Measurements from ENCODE around the gene DCXR.
A peak's percentile ranks its signal among the peaks of the same experiment; 100 is the strongest.

The DCXR gene

DNA sequence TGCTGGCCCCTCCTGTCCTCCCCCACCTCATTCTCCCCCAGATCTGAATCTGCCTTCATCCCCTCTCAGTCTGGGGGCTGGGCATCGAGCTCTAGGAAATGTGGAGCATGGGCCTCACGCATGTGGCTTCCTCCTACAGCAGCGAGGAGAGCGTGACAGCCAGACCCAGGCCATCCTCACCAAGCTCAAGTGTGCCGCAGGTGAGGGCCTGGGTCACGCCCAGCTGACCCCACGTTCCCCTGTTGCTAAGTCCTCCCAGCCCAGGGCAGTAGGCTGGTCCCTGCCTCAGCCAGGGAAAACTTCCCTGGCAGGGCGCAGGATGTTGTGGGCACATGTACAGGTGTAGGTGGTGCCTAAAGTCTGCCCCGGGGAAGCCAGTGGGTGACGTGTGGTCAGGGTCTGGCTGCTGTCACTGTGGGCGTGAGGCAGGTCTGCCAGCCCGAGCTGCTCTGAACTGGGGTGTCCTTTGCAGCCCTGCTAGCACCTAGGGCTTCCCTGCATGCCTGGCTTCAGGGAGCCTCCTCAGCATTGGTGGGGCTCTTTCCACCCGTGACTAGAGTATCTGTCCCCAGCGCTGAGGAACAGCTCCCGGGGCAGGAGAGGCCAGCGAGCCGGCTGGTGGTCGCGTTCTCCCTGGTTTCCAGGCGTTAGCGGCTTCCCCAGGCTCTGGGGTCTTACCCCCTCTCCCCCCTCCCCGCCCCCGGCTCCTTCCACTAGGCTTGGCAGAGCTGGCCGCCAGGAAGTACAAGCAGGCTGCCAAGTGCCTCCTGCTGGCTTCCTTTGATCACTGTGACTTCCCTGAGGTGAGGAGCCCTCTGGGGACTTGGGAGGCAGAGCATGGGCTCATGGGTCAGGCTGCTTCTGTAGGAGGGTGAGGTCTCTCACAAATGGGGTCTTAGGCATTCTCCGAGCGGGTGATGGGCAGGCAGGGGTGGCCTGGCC lies 17.8 kb upstream of the DCXR start:
- no peak for DNase-seq (ENCODE audit: low read depth in 1 of 2, low spot score in 1 of 2)

GRCh38 chr17:82054351-82055022 lies 17.0 kb upstream of the DCXR start:
- no peak for DNase-seq (ENCODE audit: low read depth in 1 of 2, low spot score in 1 of 2)

DNA sequence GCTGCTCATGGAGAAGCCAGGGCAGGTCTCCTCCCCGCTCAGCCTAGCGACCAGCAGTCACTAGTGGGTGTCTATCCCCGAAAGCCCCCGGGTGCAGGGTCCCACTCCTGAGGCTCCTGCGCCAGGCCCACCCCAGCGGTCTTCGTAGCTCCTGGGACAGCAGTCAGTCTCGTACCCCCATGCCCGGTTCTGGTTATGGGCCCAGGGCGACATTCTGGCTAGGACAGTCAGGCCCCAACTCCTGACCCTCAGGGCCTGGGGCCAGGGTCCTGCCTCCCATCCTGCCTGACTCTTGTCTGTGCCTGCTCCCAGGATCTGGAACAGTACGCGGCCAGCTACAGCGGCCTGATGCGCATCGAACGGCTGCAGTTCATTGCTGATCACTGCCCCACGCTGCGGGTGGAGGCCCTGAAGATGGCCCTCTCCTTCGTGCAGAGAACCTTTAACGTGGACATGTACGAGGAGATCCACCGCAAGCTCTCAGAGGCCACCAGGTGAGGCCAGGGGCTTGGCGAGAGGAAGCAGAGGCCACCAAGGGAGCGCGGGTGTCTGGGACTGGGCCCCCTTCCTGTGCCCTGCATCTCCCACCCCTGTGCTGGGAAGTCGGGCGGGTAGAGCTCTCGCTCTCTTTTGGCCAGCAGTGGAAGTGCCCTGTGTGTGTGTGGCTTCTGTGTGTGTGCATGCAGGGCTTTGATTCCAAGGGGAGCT lies 16.2 kb upstream of the DCXR start:
- DNase-seq (ENCODE audit: low read depth in 1 of 2, low spot score in 1 of 2), result no peak

DNA sequence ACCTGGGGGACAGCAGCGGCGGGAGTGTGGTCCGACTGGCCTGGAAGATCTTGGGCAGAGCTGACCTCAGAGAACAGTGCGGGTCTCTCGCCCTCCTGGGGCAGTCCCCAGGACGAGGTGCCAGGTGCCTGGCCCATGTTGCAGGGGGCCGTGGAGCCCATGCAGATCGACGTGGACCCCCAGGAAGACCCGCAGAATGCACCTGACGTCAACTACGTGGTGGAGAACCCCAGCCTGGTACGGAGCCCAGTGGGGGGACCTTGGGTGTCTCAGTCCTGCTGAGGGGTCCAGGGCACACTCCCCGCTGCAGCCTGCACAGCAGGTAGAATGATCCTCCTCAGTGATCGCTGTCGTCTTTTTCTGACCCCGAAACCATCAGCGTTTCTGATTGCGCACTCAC lies 15.6 kb upstream of the DCXR start:
- no peak for DNase-seq (ENCODE audit: low read depth in 1 of 2, low spot score in 1 of 2)

- DNase-seq (ENCODE audit: low read depth in 1 of 2, low spot score in 1 of 2), result no peak
Observed at GRCh38 chr17:82052638-82053059, 15.2 kb upstream of the DCXR start.

GRCh38 chr17:82051776-82052637 lies 14.5 kb upstream of the DCXR start, which contains the start of the genes GPS1 and RFNG:
TSS of gene GPS1 (plus strand) at chr17:82051898. CDS start at chr17:82051932, 34 bp downstream.
TSS of gene RFNG (minus strand) at chr17:82051811. CDS start at chr17:82051766, 45 bp downstream.
- DNase-seq (ENCODE audit: low read depth in 1 of 2, low spot score in 1 of 2), result peak; percentile 64 to 77

DNA sequence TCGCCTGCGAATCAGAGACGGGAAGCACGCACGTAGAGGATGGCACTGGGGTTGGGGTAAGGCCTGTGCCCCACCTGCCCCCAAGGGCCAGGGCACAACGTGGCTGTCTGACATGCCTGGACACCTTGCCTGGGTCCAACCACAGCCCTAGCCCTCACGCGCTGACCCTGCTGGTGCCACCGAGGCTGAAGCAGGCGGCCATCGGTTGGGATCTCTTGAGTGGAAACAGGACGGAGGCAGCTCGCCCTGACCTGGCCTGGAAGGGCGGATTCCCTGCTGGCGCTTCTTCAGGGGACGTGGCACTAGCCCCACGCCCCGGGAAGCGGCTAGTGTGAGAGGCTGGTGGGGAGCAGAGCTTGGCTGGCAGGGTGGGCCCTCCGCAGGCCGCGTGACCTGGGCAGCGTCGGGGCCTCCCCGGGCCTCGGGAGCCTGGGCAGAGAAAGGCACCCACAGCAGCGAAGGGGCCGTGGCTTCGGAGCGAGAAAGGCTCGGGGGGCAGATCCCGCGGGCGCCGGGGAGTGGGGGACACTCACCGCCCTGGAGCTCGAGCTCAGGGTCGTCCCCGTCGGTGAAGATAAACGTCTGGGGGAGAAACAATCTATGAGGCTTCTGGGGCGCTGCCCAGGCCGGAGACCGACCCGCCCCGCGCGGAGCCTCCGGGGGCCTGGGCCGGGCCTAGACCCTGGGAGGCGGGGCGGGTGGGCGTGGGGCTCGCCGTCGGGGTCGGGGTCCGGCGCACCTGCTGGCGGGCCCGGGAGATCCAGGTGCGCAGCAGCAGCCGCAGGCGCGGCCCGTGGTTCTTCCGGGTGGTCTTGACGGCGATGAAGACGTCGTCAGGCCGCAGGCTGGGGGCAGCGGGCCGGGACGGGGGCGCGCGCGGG lies 13.5 kb upstream of the DCXR start:
- no peak for DNase-seq (ENCODE audit: low read depth in 1 of 2, low spot score in 1 of 2)

GRCh38 chr17:82050152-82050760 lies 12.8 kb upstream of the DCXR start:
- no peak for DNase-seq (ENCODE audit: low read depth in 1 of 2, low spot score in 1 of 2)

- no peak for DNase-seq (ENCODE audit: low read depth in 1 of 2, low spot score in 1 of 2)
Observed at GRCh38 chr17:82049521-82049971, 12.0 kb upstream of the DCXR start.

DNA sequence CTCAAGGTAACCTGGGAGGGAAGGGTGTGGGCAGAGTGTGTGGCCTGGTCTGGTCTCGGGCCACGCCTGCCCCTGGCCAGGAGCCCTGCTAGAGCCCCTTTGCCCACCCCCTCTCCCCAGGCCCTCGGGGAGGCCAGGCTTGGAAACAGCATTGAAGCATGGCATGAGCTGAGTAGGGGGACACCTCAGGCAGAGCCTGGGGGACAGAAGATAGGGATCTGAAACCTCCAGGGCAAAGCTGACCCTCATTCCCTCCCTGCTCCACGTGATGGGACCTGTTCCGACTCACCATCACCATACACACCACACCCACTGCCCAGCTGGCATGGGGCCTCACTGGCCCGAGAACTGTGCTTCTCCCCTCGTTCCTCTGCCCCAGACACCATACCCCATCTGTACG lies 11.6 kb upstream of the DCXR start:
- DNase-seq (ENCODE audit: low read depth in 1 of 2, low spot score in 1 of 2), result no peak

- DNase-seq (ENCODE audit: low read depth in 1 of 2, low spot score in 1 of 2), result no peak
Observed at GRCh38 chr17:82048571-82048971, 11.1 kb upstream of the DCXR start.

- no peak for DNase-seq (ENCODE audit: low read depth in 1 of 2, low spot score in 1 of 2)
Observed at GRCh38 chr17:82047914-82048570, 10.5 kb upstream of the DCXR start.

DNA sequence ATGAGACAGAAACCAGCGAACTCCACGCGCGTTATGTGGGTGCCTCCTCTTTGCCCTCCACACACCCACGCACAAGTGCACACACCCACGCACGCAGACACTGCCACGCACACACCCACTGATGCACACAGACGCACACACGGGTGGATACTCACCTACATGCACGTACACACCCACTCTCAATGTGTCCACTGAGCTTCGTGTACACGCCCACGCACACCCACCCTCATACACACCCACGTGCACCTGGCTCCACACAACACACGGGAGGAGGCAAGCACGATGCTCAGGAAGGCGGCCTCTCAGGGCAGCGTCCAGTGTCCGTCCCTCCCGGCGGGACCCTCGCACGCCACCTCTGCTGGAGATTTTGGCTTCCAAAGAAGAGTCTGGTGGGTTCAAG lies 9.9 kb upstream of the DCXR start:
- DNase-seq (ENCODE audit: low read depth in 1 of 2, low spot score in 1 of 2), result no peak

DNA sequence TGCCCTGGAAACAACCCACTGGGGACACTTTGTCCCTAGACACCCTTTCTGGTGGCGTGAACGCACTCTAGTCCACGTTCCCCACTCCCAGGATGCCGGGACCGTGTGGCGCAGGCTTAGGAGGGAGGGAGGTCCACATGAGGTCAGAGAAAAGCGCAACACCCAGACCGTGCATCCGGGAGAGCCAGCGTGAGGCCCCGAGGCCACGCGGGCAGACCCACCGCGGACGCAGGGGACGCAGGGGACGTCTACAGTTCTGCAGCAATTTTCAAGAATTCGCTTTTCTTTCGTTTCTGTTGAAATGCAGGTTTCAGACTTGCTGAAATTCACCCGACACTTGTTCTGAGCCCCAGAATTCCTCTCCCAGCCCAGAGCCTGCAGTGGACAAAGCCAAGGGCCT lies 9.4 kb upstream of the DCXR start:
- DNase-seq (ENCODE audit: low read depth in 1 of 2, low spot score in 1 of 2), result no peak

DNA sequence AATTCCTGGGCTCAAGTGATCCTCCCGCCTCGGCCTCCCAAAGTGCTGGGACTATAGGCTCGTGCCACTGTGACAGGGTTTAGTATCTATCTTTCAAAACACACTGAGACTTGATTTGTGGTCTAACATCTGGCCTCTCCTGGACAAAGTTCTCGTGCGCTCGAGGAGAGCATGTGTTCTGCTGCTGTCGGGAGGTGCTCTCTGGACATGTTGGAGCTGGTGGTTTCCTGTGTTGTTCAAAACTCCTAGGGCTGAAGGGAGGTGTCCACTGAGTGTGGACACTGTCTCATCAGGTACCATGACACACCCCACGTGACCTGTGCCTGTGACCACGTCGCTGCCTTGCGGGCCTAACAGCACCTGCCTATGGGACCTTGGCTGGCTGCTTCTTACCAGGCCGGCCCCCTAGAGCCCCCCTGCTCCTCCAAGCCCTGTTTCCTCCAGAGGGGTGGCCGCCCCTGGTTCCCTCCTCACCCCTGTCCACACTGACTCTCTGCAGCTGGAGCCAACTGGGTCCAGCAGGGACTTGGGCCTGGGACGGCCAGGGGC lies 8.5 kb upstream of the DCXR start:
- no peak for DNase-seq (ENCODE audit: low read depth in 1 of 2, low spot score in 1 of 2)

- no peak for DNase-seq (ENCODE audit: low read depth in 1 of 2, low spot score in 1 of 2)
Observed at GRCh38 chr17:82043507-82043906, 6.0 kb upstream of the DCXR start.

DNA sequence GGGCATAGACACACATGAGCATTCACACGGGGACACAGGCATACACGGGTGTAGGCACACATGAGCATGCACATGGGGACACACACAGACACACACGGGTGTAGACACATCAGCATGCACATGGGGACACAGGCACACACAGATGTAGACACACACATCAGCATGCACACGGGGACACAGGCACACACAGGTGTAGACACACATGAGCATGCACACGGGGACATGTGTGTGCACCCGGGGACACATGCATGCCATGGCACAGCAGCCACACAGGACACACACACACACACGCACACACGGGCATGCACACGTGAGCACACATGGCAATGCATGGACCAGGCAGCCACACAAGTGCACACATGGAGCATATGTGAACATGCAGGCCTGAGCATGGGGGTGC lies 5.2 kb upstream of the DCXR start:
- DNase-seq (ENCODE audit: low read depth in 1 of 2, low spot score in 1 of 2), result no peak

DNA sequence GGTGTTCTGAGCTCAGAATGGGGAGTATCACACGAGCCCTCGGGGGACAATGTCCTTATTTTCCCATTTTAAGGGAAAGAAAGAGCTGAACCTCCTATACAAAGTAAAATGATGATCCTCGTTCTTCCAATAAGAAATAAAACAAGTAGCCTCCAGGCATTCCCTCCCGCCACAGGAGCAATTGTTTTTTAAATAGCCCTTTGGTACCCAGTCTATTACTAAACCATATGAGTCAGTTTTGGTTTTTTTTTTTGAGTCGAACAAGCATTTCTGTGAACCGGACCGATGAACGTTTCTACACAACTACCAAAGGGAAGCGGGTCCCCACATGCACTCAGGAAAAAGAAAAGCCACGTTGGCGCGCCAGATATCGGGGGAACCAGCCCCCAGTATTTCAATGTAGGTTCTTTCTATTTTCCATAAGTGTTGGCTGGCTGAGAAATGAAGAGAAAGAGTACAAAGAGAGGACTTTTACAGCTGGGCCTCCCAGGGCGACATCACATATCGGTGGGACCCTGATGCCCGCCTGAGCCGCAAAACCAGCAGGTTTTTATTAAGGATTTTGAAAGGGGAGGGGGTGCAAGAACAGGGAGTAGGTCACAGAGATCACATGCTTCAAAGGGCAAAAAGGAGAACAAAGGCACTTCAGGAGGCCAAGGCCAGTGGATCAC lies 3.8 kb upstream of the DCXR start:
- DNase-seq (ENCODE audit: low read depth in 1 of 2, low spot score in 1 of 2), result no peak
